ENCODE results near the gene PPM1H. TPM values are rescaled to one million over a fixed set of nuclear protein-coding genes. Genes with fewer than 3 reads are reported as not detected.

The PPM1H gene
- total RNA-seq, 1 experiment from 2014 or later: 8.5 TPM

GRCh38 chr12:62776575-62776974 lies 158.4 kb downstream of the PPM1H start:
- no peak for DNase-seq (ENCODE audit: low read depth in 1 of 2, low spot score in 2 of 2)
- Histone ChIP-seq H3K9me3 (replicated peaks) (no peaks in the 10 kb centered on the region), H3K27me3 (replicated peaks) (no peaks in the 10 kb centered on the region), H3K4me3 (no peak overlapping the region), H3K36me3 (no peaks in the 10 kb centered on the region), H3K27ac (no peak overlapping the region), H3K4me1 (replicated peaks) (peaks cover 6% of the 10 kb centered on the region)

- peaks cover 6% of the 10 kb centered on the region for H3K4me1 ChIP-seq (replicated peaks)
- no peak overlapping the region for H3K27ac ChIP-seq
- no peak overlapping the region for H3K4me3 ChIP-seq
- no peaks in the 10 kb centered on the region for H3K27me3 ChIP-seq (replicated peaks)
- no peaks in the 10 kb centered on the region for H3K9me3 ChIP-seq (replicated peaks)
- DNase-seq (ENCODE audit: low read depth in 1 of 2, low spot score in 2 of 2): no peak
- no peaks in the 10 kb centered on the region for H3K36me3 ChIP-seq
Observed at GRCh38 chr12:62774794-62775193, 160.2 kb downstream of the PPM1H start.

- H3K36me3 ChIP-seq: no peaks in the 10 kb centered on the region
- peaks cover 14% of the 10 kb centered on the region for H3K4me1 ChIP-seq (replicated peaks)
- H3K27ac ChIP-seq: no peak overlapping the region
- H3K27me3 ChIP-seq (replicated peaks): no peaks in the 10 kb centered on the region
- DNase-seq (ENCODE audit: low read depth in 1 of 2, low spot score in 2 of 2): no peak
- no peak overlapping the region for H3K4me3 ChIP-seq
- H3K9me3 ChIP-seq (replicated peaks): no peaks in the 10 kb centered on the region
Observed at GRCh38 chr12:62772416-62772955, 162.5 kb downstream of the PPM1H start.

- Histone ChIP-seq H3K4me1 (replicated peaks) (peaks cover 21% of the 10 kb centered on the region), H3K36me3 (no peaks in the 10 kb centered on the region), H3K9me3 (replicated peaks) (no peaks in the 10 kb centered on the region), H3K27ac (no peak overlapping the region), H3K4me3 (no peak overlapping the region), H3K27me3 (replicated peaks) (no peaks in the 10 kb centered on the region)
- no peak for DNase-seq (ENCODE audit: low read depth in 1 of 2, low spot score in 2 of 2)
Observed at GRCh38 chr12:62771828-62772227, 163.1 kb downstream of the PPM1H start.

- DNase-seq (ENCODE audit: low read depth in 1 of 2, low spot score in 2 of 2): no peak
- Histone ChIP-seq H3K27ac (no peak overlapping the region), H3K9me3 (replicated peaks) (no peaks in the 10 kb centered on the region), H3K27me3 (replicated peaks) (no peaks in the 10 kb centered on the region), H3K36me3 (no peaks in the 10 kb centered on the region), H3K4me3 (no peak overlapping the region), H3K4me1 (replicated peaks) (peaks cover 24% of the 10 kb centered on the region)
Observed at GRCh38 chr12:62770381-62770780, 164.6 kb downstream of the PPM1H start.

- H3K4me1 ChIP-seq (replicated peaks): peaks cover 24% of the 10 kb centered on the region
- H3K9me3 ChIP-seq (replicated peaks): no peaks in the 10 kb centered on the region
- H3K27me3 ChIP-seq (replicated peaks): no peaks in the 10 kb centered on the region
- no peaks in the 10 kb centered on the region for H3K36me3 ChIP-seq
- DNase-seq (ENCODE audit: low read depth in 1 of 2, low spot score in 2 of 2): no peak
- H3K4me3 ChIP-seq: no peak overlapping the region
- no peak overlapping the region for H3K27ac ChIP-seq
Observed at GRCh38 chr12:62769076-62769619, 165.8 kb downstream of the PPM1H start.

- DNase-seq (ENCODE audit: low read depth in 1 of 2, low spot score in 2 of 2): no peak
- H3K27ac ChIP-seq: peak overlapping the region; percentile 69
Observed at GRCh38 chr12:62767946-62768345, 167.0 kb downstream of the PPM1H start.

GRCh38 chr12:62767496-62767895 lies 167.5 kb downstream of the PPM1H start:
- peaks cover 18% of the 10 kb centered on the region for H3K4me1 ChIP-seq (replicated peaks)
- no peak overlapping the region for H3K4me3 ChIP-seq
- H3K27ac ChIP-seq: peak overlapping the region; percentile 69
- no peaks in the 10 kb centered on the region for H3K36me3 ChIP-seq
- no peaks in the 10 kb centered on the region for H3K27me3 ChIP-seq (replicated peaks)
- peak in 1 of 2 experiments; percentile 59 for DNase-seq (ENCODE audit: low read depth in 1 of 2, low spot score in 2 of 2)
- H3K9me3 ChIP-seq (replicated peaks): no peaks in the 10 kb centered on the region

More at GRCh38 chr12:62767946-62768345, 167.0 kb downstream of the PPM1H start:
- Histone ChIP-seq H3K36me3 (no peaks in the 10 kb centered on the region), H3K4me3 (no peak overlapping the region), H3K9me3 (replicated peaks) (no peaks in the 10 kb centered on the region), H3K4me1 (replicated peaks) (peaks cover 23% of the 10 kb centered on the region), H3K27me3 (replicated peaks) (no peaks in the 10 kb centered on the region)

GRCh38 chr12:62766496-62766895 lies 168.5 kb downstream of the PPM1H start:
- Histone ChIP-seq H3K4me3 (no peak overlapping the region), H3K9me3 (replicated peaks) (no peaks in the 10 kb centered on the region), H3K4me1 (replicated peaks) (peaks cover 18% of the 10 kb centered on the region), H3K27me3 (replicated peaks) (no peaks in the 10 kb centered on the region), H3K36me3 (no peaks in the 10 kb centered on the region), H3K27ac (no peak overlapping the region)
- DNase-seq (ENCODE audit: low read depth in 1 of 2, low spot score in 2 of 2): no peak

GRCh38 chr12:62763861-62764645 lies 170.9 kb downstream of the PPM1H start:
- H3K27me3 ChIP-seq (replicated peaks): no peaks in the 10 kb centered on the region
- no peak for DNase-seq (ENCODE audit: low read depth in 1 of 2, low spot score in 2 of 2)
- no peaks in the 10 kb centered on the region for H3K36me3 ChIP-seq
- H3K4me3 ChIP-seq: no peak overlapping the region
- H3K9me3 ChIP-seq (replicated peaks): no peaks in the 10 kb centered on the region
- H3K27ac ChIP-seq: no peak overlapping the region
- peaks cover 39% of the 10 kb centered on the region for H3K4me1 ChIP-seq (replicated peaks)

GRCh38 chr12:62763312-62763711 lies 171.6 kb downstream of the PPM1H start:
- Histone ChIP-seq H3K4me3 (no peak overlapping the region), H3K4me1 (replicated peaks) (peaks cover 45% of the 10 kb centered on the region), H3K36me3 (no peaks in the 10 kb centered on the region), H3K27me3 (replicated peaks) (no peaks in the 10 kb centered on the region), H3K9me3 (replicated peaks) (no peaks in the 10 kb centered on the region), H3K27ac (no peak overlapping the region)
- no peak for DNase-seq (ENCODE audit: low read depth in 1 of 2, low spot score in 2 of 2)

GRCh38 chr12:62762645-62763044 lies 172.3 kb downstream of the PPM1H start:
- H3K27ac ChIP-seq: no peak overlapping the region

GRCh38 chr12:62761658-62762057 lies 173.3 kb downstream of the PPM1H start:
- peaks cover 43% of the 10 kb centered on the region for H3K4me1 ChIP-seq (replicated peaks)
- no peak for DNase-seq (ENCODE audit: low read depth in 1 of 2, low spot score in 2 of 2)

More at GRCh38 chr12:62762645-62763044, 172.3 kb downstream of the PPM1H start:
- Histone ChIP-seq H3K9me3 (replicated peaks) (no peaks in the 10 kb centered on the region), H3K36me3 (no peaks in the 10 kb centered on the region), H3K27me3 (replicated peaks) (no peaks in the 10 kb centered on the region), H3K4me1 (replicated peaks) (peaks cover 43% of the 10 kb centered on the region), H3K4me3 (no peak overlapping the region)
- DNase-seq (ENCODE audit: low read depth in 1 of 2, low spot score in 2 of 2): no peak

GRCh38 chr12:62760779-62761178 lies 174.2 kb downstream of the PPM1H start:
- H3K27me3 ChIP-seq (replicated peaks): no peaks in the 10 kb centered on the region
- H3K4me1 ChIP-seq (replicated peaks): peaks cover 50% of the 10 kb centered on the region
- peak in 1 of 2 experiments; percentile 20 for DNase-seq (ENCODE audit: low read depth in 1 of 2, low spot score in 2 of 2)
- no peak overlapping the region for H3K27ac ChIP-seq
- H3K4me3 ChIP-seq: no peak overlapping the region
- H3K36me3 ChIP-seq: 0 out of 2 replicates have a peak, but pooled peaks cover under 1% of the 10 kb centered on the region
- H3K9me3 ChIP-seq (replicated peaks): no peaks in the 10 kb centered on the region

More at GRCh38 chr12:62761658-62762057, 173.3 kb downstream of the PPM1H start:
- Histone ChIP-seq H3K36me3 (no peaks in the 10 kb centered on the region), H3K27ac (no peak overlapping the region), H3K27me3 (replicated peaks) (no peaks in the 10 kb centered on the region), H3K9me3 (replicated peaks) (no peaks in the 10 kb centered on the region), H3K4me3 (no peak overlapping the region)

Data from SJSA1 (cell line).